H9 (cell line): ENCODE measurements around the gene LRRIQ4. TPM values are rescaled to one million over a fixed set of nuclear protein-coding genes. Genes with fewer than 3 reads are reported as not detected.

Experiments
- DNase-seq: peaks from one replicate; pipeline ENCODE4 v3.0.0-alpha.2; 2017
- H2AFZ ChIP-seq: one replicate; pipeline ENCODE4 v1.6.1; 2013; ENCODE audit warnings: mild to moderate bottlenecking, low read length, control low read depth, moderate library complexity
- H2AK5ac ChIP-seq: 2 replicates; pipeline ENCODE4 v1.6.1; 2013; ENCODE audit warnings: low read length, control low read depth, mixed read lengths; ENCODE audit not compliant: insufficient read length
- H2BK120ac ChIP-seq: one replicate; pipeline ENCODE4 v1.6.1; 2013; ENCODE audit warnings: low read depth, mild to moderate bottlenecking, low read length, control low read depth, inconsistent platforms; ENCODE audit not compliant: poor library complexity, severe bottlenecking
- H2BK12ac ChIP-seq: 2 replicates; pipeline ENCODE4 v1.6.1; 2013; ENCODE audit warnings: low read length, control low read depth, mixed read lengths, low read depth; ENCODE audit not compliant: insufficient read length
- H2BK15ac ChIP-seq: 2 replicates; pipeline ENCODE4 v1.6.1; 2013; ENCODE audit warnings: low read depth, low read length, control low read depth
- H2BK20ac ChIP-seq: one replicate; pipeline ENCODE4 v1.6.1; 2013; ENCODE audit warnings: low read depth, mild to moderate bottlenecking, low read length, control low read depth, inconsistent platforms; ENCODE audit not compliant: poor library complexity, severe bottlenecking
- H2BK5ac ChIP-seq: 2 replicates; pipeline ENCODE4 v1.6.1; 2013; ENCODE audit warnings: low read length, control low read depth, mixed read lengths; ENCODE audit not compliant: insufficient read length
- H3K14ac ChIP-seq: 2 replicates; pipeline ENCODE4 v1.6.1; 2013; ENCODE audit warnings: low read length, control low read depth; ENCODE audit not compliant: insufficient read depth
- H3K18ac ChIP-seq: 2 replicates; pipeline ENCODE4 v1.6.1; 2013; ENCODE audit warnings: low read depth, mild to moderate bottlenecking, mixed read lengths, low read length, control low read depth; ENCODE audit not compliant: insufficient read length
- H3K23ac ChIP-seq: 2 replicates; pipeline ENCODE4 v1.6.1; 2013; ENCODE audit warnings: low read length, control low read depth, mixed read lengths, low read depth; ENCODE audit not compliant: insufficient read length
- H3K23me2 ChIP-seq: 2 replicates; pipeline ENCODE4 v1.6.1; 2013; ENCODE audit warnings: low read depth, mild to moderate bottlenecking, mixed read lengths, low read length, control low read depth; ENCODE audit not compliant: insufficient read length, poor library complexity, severe bottlenecking
- H3K27ac ChIP-seq: 2 replicates; pipeline ENCODE4 v1.5.1; 2013; ENCODE audit warnings: low read length, control low read depth, mixed read lengths, low read depth; ENCODE audit not compliant: insufficient read length
- H3K27me3 ChIP-seq: 2 replicates; pipeline ENCODE4 v1.6.1; 2013; ENCODE audit warnings: low read length, control low read depth, inconsistent platforms; ENCODE audit not compliant: insufficient read depth
- H3K4ac ChIP-seq: 2 replicates; pipeline ENCODE4 v1.6.1; 2013; ENCODE audit warnings: low read depth, mild to moderate bottlenecking, control low read depth, inconsistent platforms, low read length, moderate library complexity
- H3K4me1 ChIP-seq: 2 replicates; pipeline ENCODE4 v1.6.1; 2013; ENCODE audit warnings: low read length, control low read depth, inconsistent platforms; ENCODE audit not compliant: insufficient read depth
- H3K4me2 ChIP-seq: 2 replicates; pipeline ENCODE4 v1.6.1; 2013; ENCODE audit warnings: low read length, control low read depth, mixed read lengths; ENCODE audit not compliant: insufficient read length, insufficient read depth
- H3K56ac ChIP-seq: 2 replicates; pipeline ENCODE4 v1.6.1; 2013; ENCODE audit warnings: low read depth, mild to moderate bottlenecking, mixed read lengths, low read length, control low read depth; ENCODE audit not compliant: insufficient read length
- H3K79me1 ChIP-seq: 2 replicates; pipeline ENCODE4 v1.6.1; 2013; ENCODE audit warnings: low read depth, mild to moderate bottlenecking, moderate library complexity, low read length, control low read depth, inconsistent platforms; ENCODE audit not compliant: insufficient read depth, poor library complexity, severe bottlenecking
- H3K79me2 ChIP-seq: 2 replicates; pipeline ENCODE4 v1.6.1; 2013; ENCODE audit warnings: low read length, control low read depth, inconsistent platforms; ENCODE audit not compliant: insufficient read depth
- H3K9ac ChIP-seq: 2 replicates; pipeline ENCODE4 v1.6.1; 2013; ENCODE audit warnings: low read length, control low read depth, mixed read lengths; ENCODE audit not compliant: insufficient read length; ENCODE audit errors: extremely low read depth
- H3K9me3 ChIP-seq: one replicate; pipeline ENCODE4 v1.6.1; 2013; ENCODE audit warnings: low read depth, low read length, inconsistent platforms; ENCODE audit not compliant: control insufficient read depth
- H3T11ph ChIP-seq: one replicate; pipeline ENCODE4 v1.6.1; 2013; ENCODE audit warnings: mild to moderate bottlenecking, low read length, control low read depth, inconsistent platforms
- H4K20me1 ChIP-seq: one replicate; pipeline ENCODE4 v1.6.1; 2013; ENCODE audit not compliant: control insufficient read depth, insufficient read length, insufficient read depth
- H4K5ac ChIP-seq: 2 replicates; pipeline ENCODE4 v1.6.1; 2013; ENCODE audit warnings: low read depth, mild to moderate bottlenecking, mixed read lengths, low read length, control low read depth; ENCODE audit not compliant: insufficient read length
- H4K8ac ChIP-seq: replicated peaks from 2 replicates; pipeline ENCODE4 v1.6.1; 2013; ENCODE audit warnings: low read length, control low read depth, mixed read lengths, low read depth; ENCODE audit not compliant: insufficient read length
- H4K91ac ChIP-seq: 2 replicates; pipeline ENCODE4 v1.6.1; 2013; ENCODE audit warnings: low read depth, mild to moderate bottlenecking, moderate library complexity, mixed read lengths, low read length, control low read depth; ENCODE audit not compliant: insufficient read length
- H3K27ac Mint-ChIP-seq, 3 experiments: 2 replicates in 2 of 3; 3 replicates in 1 of 3; pipeline ENCODE4 v1.8.0; 2020 to 2021; ENCODE audit warnings: mixed read lengths in 3 of 3, mild to moderate bottlenecking in 1 of 3, moderate library complexity in 1 of 3
- H3K27me3 Mint-ChIP-seq: 2 replicates; pipeline ENCODE4 v1.8.0; 2021; ENCODE audit warnings: low read depth, mild to moderate bottlenecking, moderate library complexity, mixed read lengths
- H3K36me3 Mint-ChIP-seq, 3 experiments: 2 replicates in 2 of 3; 3 replicates in 1 of 3; pipeline ENCODE4 v1.8.0; 2020 to 2021; ENCODE audit warnings: low read depth in 3 of 3, mixed read lengths in 3 of 3; ENCODE audit not compliant: insufficient read depth in 1 of 3
- H3K4me1 Mint-ChIP-seq, 2 experiments: 2 replicates each; pipeline ENCODE4 v1.8.0; 2020; ENCODE audit warnings: mixed read lengths in 2 of 2
- H3K4me3 Mint-ChIP-seq, 2 experiments: 2 replicates in 1 of 2; 3 replicates in 1 of 2; pipeline ENCODE4 v1.8.0; 2020 to 2021; ENCODE audit warnings: mild to moderate bottlenecking in 2 of 2, mixed read lengths in 2 of 2, moderate library complexity in 1 of 2
- H3K9me3 Mint-ChIP-seq, 2 experiments: 2 replicates in 1 of 2; 3 replicates in 1 of 2; pipeline ENCODE4 v1.8.0; 2020; ENCODE audit warnings: mild to moderate bottlenecking in 2 of 2, mixed read lengths in 2 of 2, moderate library complexity in 1 of 2
- WGBS: extraction: QIAGEN DNeasy Blood & Tissue Kit; methylation state at CpG from one replicate; pipeline ENCODE4 v1.1.7; 2013; ENCODE audit warnings: missing lambda C conversion rate, low lambda C conversion rate, mixed read lengths; ENCODE audit not compliant: insufficient read length; ENCODE audit errors: extremely low coverage; 5-methylcytosine and 5-hydroxymethylcytosine counted together
- total RNA-seq: library from RNA; stranded (reverse); gene quantifications from 2 replicates; pipeline ENCODE4 v1.2.1, GENCODE V29; 2021
- TF ChIP-seq, protein P1 (sequence below): fragments of 200-600 bp; sonication (generic); conservative IDR thresholded peaks from 3 replicates; pipeline ENCODE4 v1.8.0; 2021; ENCODE audit warnings: antibody characterized with exemption, mild to moderate bottlenecking

The LRRIQ4 gene
- total RNA-seq, 1 experiment from 2014 or later: not detected

DNA sequence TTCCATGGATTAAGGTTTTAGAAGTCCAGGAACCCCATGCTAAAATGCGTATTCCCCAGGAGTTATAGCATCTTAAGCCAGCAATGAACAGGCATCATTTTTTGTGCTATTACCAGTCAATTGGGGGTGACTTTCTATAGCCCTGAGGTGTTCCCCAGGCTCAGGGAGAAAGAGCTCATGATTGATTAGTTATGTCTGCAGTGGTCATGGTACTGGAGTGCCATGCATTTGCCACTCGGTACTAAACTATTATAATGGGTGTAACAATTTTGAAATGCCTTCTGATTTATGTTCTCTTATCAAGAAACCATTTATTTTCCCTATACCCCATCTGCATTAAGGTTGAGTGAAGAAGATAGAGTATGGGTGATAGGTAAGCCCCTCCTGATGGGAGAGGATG lies 45.1 kb downstream of the LRRIQ4 start:
- H3K4me3 Mint-ChIP-seq: no peak overlapping the region
- TF ChIP-seq, protein P1, sequence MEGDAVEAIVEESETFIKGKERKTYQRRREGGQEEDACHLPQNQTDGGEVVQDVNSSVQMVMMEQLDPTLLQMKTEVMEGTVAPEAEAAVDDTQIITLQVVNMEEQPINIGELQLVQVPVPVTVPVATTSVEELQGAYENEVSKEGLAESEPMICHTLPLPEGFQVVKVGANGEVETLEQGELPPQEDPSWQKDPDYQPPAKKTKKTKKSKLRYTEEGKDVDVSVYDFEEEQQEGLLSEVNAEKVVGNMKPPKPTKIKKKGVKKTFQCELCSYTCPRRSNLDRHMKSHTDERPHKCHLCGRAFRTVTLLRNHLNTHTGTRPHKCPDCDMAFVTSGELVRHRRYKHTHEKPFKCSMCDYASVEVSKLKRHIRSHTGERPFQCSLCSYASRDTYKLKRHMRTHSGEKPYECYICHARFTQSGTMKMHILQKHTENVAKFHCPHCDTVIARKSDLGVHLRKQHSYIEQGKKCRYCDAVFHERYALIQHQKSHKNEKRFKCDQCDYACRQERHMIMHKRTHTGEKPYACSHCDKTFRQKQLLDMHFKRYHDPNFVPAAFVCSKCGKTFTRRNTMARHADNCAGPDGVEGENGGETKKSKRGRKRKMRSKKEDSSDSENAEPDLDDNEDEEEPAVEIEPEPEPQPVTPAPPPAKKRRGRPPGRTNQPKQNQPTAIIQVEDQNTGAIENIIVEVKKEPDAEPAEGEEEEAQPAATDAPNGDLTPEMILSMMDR: no peak
- Histone ChIP-seq H3K79me1 (no peaks in the 10 kb centered on the region), H2BK12ac (no peak overlapping the region), H4K20me1 (no peaks in the 10 kb centered on the region), H3K27ac (no peak overlapping the region), H3K4ac (no peak overlapping the region), H3K18ac (no peak overlapping the region), H3K14ac (no peak overlapping the region), H2AFZ (no peak overlapping the region), H3K9ac (no peak overlapping the region), H3T11ph (no peak overlapping the region), H3K4me2 (no peak overlapping the region), H2BK20ac (no peak overlapping the region), H4K5ac (no peak overlapping the region), H3K23me2 (no peaks in the 10 kb centered on the region), H2BK5ac (no peak overlapping the region), H3K23ac (no peak overlapping the region), H3K27me3 (no peaks in the 10 kb centered on the region; the same call in 1 of the 2 replicates), H4K8ac (no peak overlapping the region), H2AK5ac (no peak overlapping the region), H4K91ac (no peak overlapping the region), H3K9me3 (no peaks in the 10 kb centered on the region), H3K4me1 (peaks cover 3% of the 10 kb centered on the region; the same call in 1 of the 2 replicates), H2BK120ac (no peak overlapping the region), H3K79me2 (no peaks in the 10 kb centered on the region), H3K56ac (no peak overlapping the region), H2BK15ac (no peak overlapping the region)
- DNase-seq: no peak
- H3K4me1 Mint-ChIP-seq: peaks cover 11% of the 10 kb centered on the region in 2 experiments
- WGBS: no CpG with 5 or more reads among the region's 2 CpGs
- no peaks in the 10 kb centered on the region for H3K9me3 Mint-ChIP-seq
- H3K36me3 Mint-ChIP-seq: no peaks in the 10 kb centered on the region
- no peaks in the 10 kb centered on the region for H3K27me3 Mint-ChIP-seq
- no peak overlapping the region for H3K27ac Mint-ChIP-seq
